NCI-H2227 (cell line): ENCODE results near the gene ANXA7.
A peak's percentile ranks its signal among the peaks of the same experiment; 100 is the strongest.
"Not testable (repeated sequence)": the region's sequence is repeated elsewhere in the genome, so short reads cannot be mapped to it uniquely, and the experiment has no call there.

Experiments
- DNase-seq: peaks from one replicate; lab custom pipeline; 2025; ENCODE audit not compliant: unreplicated experiment; lab: John Stamatoyannopoulos, UW

The ANXA7 gene

GRCh38 chr10:73408061-73408460 lies 5.8 kb downstream of the ANXA7 start:
- no peak for DNase-seq

GRCh38 chr10:73407495-73407894 lies 6.4 kb downstream of the ANXA7 start:
- no peak for DNase-seq

GRCh38 chr10:73406846-73407245 lies 7.0 kb downstream of the ANXA7 start:
- DNase-seq, result no peak

GRCh38 chr10:73405556-73405955 lies 8.3 kb downstream of the ANXA7 start:
- DNase-seq, result no peak

- DNase-seq, result no peak
These were observed 9.2 kb downstream of the ANXA7 start for GRCh38 chr10:73404690-73405089.

- no peak for DNase-seq
These were observed 12.2 kb downstream of the ANXA7 start for GRCh38 chr10:73401636-73402035.

GRCh38 chr10:73399063-73399462 lies 14.8 kb downstream of the ANXA7 start:
- no peak for DNase-seq

- no peak for DNase-seq
These were observed 15.8 kb downstream of the ANXA7 start for GRCh38 chr10:73398024-73398423.

GRCh38 chr10:73394325-73394724 lies 19.5 kb downstream of the ANXA7 start:
- not testable (repeated sequence) for DNase-seq

- no peak for DNase-seq
These were observed 25.6 kb downstream of the ANXA7 start for GRCh38 chr10:73388228-73388627.

- no peak for DNase-seq
These were observed 27.3 kb downstream of the ANXA7 start for GRCh38 chr10:73386583-73386982.

- no peak for DNase-seq
These were observed 34.7 kb downstream of the ANXA7 start for GRCh38 chr10:73379064-73379748.

GRCh38 chr10:73376679-73377078 lies 37.2 kb downstream of the ANXA7 start:
- no peak for DNase-seq

GRCh38 chr10:73368238-73368637 lies 45.6 kb downstream of the ANXA7 start:
- no peak for DNase-seq

- DNase-seq, result no peak
These were observed 47.2 kb downstream of the ANXA7 start for GRCh38 chr10:73366381-73367298.

GRCh38 chr10:73364964-73365363 lies 48.9 kb downstream of the ANXA7 start:
- DNase-seq, result no peak

GRCh38 chr10:73359492-73359891 lies 54.4 kb downstream of the ANXA7 start:
- peak; percentile 55 for DNase-seq

GRCh38 chr10:73358331-73359279 lies 55.3 kb downstream of the ANXA7 start, which contains the start of gene CFAP70:
TSS of gene CFAP70 (minus strand) at chr10:73358864. CDS start at chr10:73354796, 4,068 bp downstream.
- peak; percentile 97 for DNase-seq

- no peak for DNase-seq
These were observed 56.0 kb downstream of the ANXA7 start for GRCh38 chr10:73357821-73358220.

GRCh38 chr10:73357166-73357565 lies 56.7 kb downstream of the ANXA7 start:
- no peak for DNase-seq

- no peak for DNase-seq
These were observed 69.6 kb downstream of the ANXA7 start for GRCh38 chr10:73344269-73344668.
